GM20000 (cell line): ENCODE results near the gene MSMP.

Experiments used
- DNase-seq: peaks from one replicate; pipeline ENCODE4 v3.0.0; 2012; ENCODE audit warnings: low spot score
- CTCF ChIP-seq: IDR thresholded peaks from 2 replicates; pipeline ENCODE4 v1.5.1; 2012; ENCODE audit warnings: mild to moderate bottlenecking, control low read depth; ENCODE audit errors: extremely low read depth, missing control alignments

MSMP gene

DNA sequence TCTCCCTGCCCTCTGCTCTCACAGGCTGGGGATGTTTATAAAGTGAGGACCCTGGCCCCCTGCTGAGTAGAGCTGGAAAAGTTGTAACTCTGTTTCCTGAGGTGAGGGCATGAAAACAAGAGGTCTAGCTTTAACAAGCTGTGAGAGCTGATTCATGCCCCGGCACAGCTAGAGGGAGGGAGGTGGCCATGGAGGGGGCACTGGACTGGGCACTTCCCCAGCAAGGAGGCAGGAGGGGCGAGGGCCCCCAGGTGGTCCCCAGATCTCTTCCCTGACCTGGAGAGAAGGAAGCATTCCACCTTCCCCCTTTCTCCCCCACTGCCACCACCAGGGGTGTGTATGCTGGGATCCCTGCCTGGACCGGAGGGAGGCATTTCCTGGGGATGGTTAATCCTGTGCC is at the start of gene MSMP:
TSS of gene MSMP (minus strand) at position 13 of the 400 bp plus-strand sequence. CDS start 147 bp downstream, outside the sequence.
- TF ChIP-seq CTCF: no peak
- no peak for DNase-seq

DNA sequence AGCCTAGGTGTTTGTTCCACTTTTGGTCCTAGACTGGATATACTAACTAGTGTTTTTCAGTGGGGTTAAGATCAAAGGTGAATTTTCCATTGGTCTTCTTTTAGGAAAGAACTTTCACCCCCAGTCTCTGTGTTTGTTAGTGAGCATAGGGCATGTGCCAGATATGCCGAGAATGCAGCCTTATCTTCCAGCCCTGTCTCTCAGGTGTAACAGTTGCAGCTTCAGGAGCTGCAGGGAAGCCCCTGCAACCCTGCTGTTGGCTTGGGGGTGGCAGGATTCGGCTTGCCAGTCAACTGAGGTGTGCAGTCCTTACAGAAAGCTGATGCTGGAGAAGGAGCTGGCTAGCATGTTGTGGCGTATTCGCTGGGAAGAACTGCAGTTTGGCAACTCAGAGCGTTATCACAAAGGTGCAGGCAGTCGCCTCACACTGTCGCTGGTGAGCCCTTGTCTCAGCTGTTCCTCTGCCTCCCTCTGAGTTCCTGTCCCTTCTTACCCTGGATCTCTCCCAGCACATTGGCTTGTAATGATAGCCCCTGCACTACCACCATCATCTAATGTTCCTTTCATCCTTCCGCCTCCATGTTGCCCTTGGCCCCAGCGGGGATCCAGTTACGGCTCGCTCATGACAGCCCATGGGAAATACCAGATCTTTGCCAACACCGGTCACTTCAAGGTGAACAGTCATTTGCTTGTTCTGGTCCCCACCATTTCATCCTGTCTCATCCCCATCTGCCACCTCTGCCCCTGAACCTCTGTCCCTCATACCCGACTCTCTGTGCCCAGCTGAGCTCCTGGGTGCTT is 47.5 kb upstream of the MSMP start:
- no peak for TF ChIP-seq CTCF
- no peak for DNase-seq

DNA sequence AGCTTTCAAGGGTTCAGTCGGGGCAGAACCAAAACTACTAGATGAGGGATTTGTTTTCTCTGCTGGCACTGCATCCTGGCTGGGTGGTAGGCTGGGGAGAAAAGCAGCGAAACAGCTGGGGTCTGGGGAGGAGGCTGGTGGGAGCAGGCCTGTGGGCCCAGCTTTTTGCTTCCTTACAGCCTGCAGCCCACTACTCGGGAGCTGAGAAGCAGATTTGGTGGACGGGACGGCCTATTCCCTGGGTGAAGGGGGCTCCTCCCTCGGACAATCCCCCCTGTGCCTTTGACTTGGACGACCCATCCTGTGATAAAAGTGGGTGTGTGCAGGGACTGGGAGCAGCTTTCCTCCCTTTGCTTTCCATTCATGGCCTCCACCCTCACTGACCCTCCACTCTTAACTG is 46.5 kb upstream of the MSMP start:
- no peak for DNase-seq
- TF ChIP-seq CTCF: no peak

DNA sequence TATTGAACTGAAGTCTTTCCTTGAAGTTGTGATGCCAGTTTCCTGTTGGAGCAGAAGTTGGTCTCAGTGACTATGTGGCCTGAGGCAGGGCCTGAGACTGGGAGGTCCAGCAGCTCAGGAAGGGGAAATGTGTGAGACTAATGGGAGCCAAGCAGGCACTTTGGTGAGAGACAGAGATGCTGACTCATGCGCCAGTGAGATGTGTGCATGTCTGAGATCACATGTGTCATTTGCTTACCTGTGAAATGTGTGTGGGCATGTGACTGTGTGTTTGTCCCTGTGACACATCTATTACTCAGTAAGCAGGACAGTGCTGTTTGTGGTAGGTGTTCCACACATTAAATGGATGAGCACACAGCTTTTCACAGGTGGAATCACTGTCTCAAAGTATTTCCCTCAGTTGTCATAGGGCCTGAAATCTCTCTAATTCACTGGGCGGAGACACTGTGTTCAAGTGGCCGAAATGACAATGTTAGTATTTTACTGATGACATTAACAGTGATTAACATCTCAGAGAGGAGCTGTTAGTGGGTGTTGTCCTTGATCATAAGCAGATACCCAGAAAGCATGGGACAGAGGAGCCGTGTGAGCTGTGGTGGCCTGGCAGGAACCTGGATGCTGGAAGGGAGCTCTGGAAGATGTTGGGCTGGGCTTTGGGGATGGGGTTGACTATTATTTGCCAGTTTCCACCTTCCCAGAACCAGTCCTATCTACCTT is 44.7 kb upstream of the MSMP start:
- DNase-seq: no peak
- no peak for TF ChIP-seq CTCF

DNA sequence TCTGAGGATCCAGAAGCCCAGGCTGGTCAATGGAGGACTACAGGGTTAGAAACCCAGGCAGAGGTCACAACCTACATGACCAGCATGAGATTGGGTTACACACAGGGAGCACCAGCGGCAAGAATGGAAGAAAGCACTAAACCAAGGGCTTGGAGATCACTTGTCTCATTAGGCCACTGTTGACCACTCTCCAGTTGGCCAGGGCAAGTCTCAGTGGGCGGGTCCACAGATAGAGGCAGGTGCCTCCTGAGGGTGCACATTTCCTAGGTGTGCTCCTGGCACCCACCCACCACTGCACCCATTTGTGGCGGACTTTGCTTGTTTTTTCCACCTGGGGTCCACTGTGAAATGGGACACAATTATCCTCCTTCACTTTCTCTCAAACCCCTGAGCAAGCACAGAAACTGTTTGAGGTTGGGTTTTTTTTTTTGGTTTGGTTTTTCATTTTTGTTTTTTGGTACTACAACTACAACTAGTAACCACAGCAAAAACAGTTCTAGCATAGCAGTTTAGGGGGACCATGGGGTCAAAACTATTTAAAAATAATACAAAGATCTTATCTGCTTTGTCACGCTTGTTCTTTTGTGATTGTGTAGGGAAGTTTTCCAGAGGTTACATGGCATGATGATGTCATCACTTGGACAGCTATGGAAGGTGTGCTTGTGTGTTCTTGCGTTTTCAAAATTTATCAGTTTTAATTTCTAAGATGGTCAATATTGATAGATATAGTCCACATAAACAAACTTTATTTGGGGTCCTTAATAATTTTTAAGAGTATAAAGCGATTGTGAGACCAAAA is 43.4 kb upstream of the MSMP start:
- no peak for DNase-seq
- TF ChIP-seq CTCF: no peak

DNA sequence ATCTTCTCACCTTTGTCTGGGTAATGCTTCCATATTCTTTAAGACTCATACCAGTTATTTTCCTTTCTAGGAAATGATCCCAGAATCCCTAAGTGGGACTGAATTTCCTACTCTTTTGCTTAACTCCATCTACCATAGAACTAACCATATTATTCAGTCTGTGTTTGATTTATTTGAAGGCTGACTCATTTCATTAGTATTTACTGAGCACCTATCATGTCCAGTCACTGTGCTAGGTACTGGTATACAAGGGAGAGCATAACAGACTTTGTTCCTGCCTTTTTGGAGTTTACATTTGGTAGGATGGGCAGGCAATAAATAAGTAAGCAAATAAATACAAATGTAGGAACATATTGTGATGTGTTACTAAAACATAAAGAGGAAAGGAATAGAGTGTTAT is 41.6 kb upstream of the MSMP start:
- TF ChIP-seq CTCF: no peak
- DNase-seq: no peak

- DNase-seq: no peak
Observed at GRCh38 chr9:35793461-35793860, 39.4 kb upstream of the MSMP start.

More at GRCh38 chr9:35793461-35793860, 39.4 kb upstream of the MSMP start:
- TF ChIP-seq CTCF: no peak
